ENCODE results near the gene RAB6A. TPM values are rescaled to one million over a fixed set of nuclear protein-coding genes. Genes with fewer than 3 reads are reported as not detected.

The RAB6A gene
- total and polyA plus RNA-seq, 10 of the 15 experiments (the other 5 are each of a cell fraction or from before 2014, with no cell fraction given), result 9.8 to 107 (median 34.1) TPM

GRCh38 chr11:73670808-73671207, 90.1 kb downstream of the RAB6A start:
- no peaks in the 10 kb centered on the region for H3K9me3 ChIP-seq (replicated peaks; ENCODE audit: control insufficient read depth, insufficient read depth, low read length)
- no peak for ATAC-seq
- H3K4me2 ChIP-seq (ENCODE audit: control insufficient read depth, insufficient read depth), result no peak overlapping the region
- no peak for FAIRE-seq
- H3K4me3 ChIP-seq, result no peak overlapping the region
- no peaks in the 10 kb centered on the region for H3K79me2 ChIP-seq (ENCODE audit: control insufficient read depth, insufficient read depth, low read length)
- no peaks in the 10 kb centered on the region for H3K4me1 ChIP-seq (ENCODE audit: control insufficient read depth, insufficient read depth, low read length)
- 73% methylated on average over 3 of the region's 3 CpGs for WGBS (ENCODE audit: insufficient coverage, insufficient replicate concordance, low lambda C conversion rate, missing lambda C conversion rate)
- POLR2A ChIA-PET, result no interaction called here
- H3K36me3 ChIP-seq (ENCODE audit: control insufficient read depth in 2 of 2, insufficient read depth in 2 of 2, low read length in 1 of 2), result no peaks in the 10 kb centered on the region
- BruUV-seq (replicated peaks), result no TSS peak
- TF ChIP-seq LARP7 (IDR thresholded peaks at IDR 0.05) (no peak), PKNOX1 (IDR thresholded peaks at IDR 0.05) (no peak)
- CTCF ChIA-PET, result interaction anchor here (0.6 to 2.2 kb wide), 4 partner anchors 9 to 260 kb away, joined by 3 to 7 read pairs (median 4); no protein-coding TSS in a partner anchor
- no peaks in the 10 kb centered on the region for H4K20me1 ChIP-seq (ENCODE audit: control insufficient read depth, insufficient read depth)
- RAD21 ChIA-PET (ENCODE audit: unreplicated experiment), result no interaction called here
- no peak overlapping the region for H3K9ac ChIP-seq (ENCODE audit: control insufficient read depth, insufficient read depth, low read length)
- SMC1A ChIA-PET (ENCODE audit: uncharacterized antibody, unreplicated experiment), result interaction anchor here (1.3 kb wide), 1 partner anchor 319 kb away, joined by 4 read pairs; no protein-coding TSS in a partner anchor
- H3K27ac ChIP-seq (ENCODE audit: control insufficient read depth, insufficient read depth), result no peak overlapping the region
- H3K27me3 ChIP-seq (replicated peaks in 1 of 2; ENCODE audit: control insufficient read depth in 2 of 2, insufficient read depth in 2 of 2, low read length in 1 of 2), result no peaks in the 10 kb centered on the region
- in situ Hi-C loops (cut with MboI), result no loop called here
- H2AFZ ChIP-seq (ENCODE audit: control insufficient read depth, low read depth, low read length), result no peak overlapping the region
- DNase-seq (ENCODE audit: low read depth, low spot score), result no peak
- intact Hi-C loops (cut with micrococcal nuclease; ENCODE audit: unreplicated experiment), result no loop called here

- H3K9me3 ChIP-seq (replicated peaks; ENCODE audit: control insufficient read depth, insufficient read depth, low read length), result no peaks in the 10 kb centered on the region
- DNase-seq (ENCODE audit: low read depth, low spot score) (no peak), ATAC-seq (no peak), FAIRE-seq (no peak)
- no peaks in the 10 kb centered on the region for H4K20me1 ChIP-seq (ENCODE audit: control insufficient read depth, insufficient read depth)
- H2AFZ ChIP-seq (ENCODE audit: control insufficient read depth, low read depth, low read length), result no peak overlapping the region
- WGBS (ENCODE audit: insufficient coverage, insufficient replicate concordance, low lambda C conversion rate, missing lambda C conversion rate), result 100% methylated on average over 1 of the region's 1 CpG
- H3K27me3 ChIP-seq (replicated peaks in 1 of 2; ENCODE audit: control insufficient read depth in 2 of 2, insufficient read depth in 2 of 2, low read length in 1 of 2), result no peaks in the 10 kb centered on the region
- SMC1A ChIA-PET (ENCODE audit: uncharacterized antibody, unreplicated experiment), result no interaction called here
- POLR2A ChIA-PET, result no interaction called here
- no TSS peak for BruUV-seq (replicated peaks)
- RAD21 ChIA-PET (ENCODE audit: unreplicated experiment), result no interaction called here
- CTCF ChIA-PET, result no interaction called here
- H3K4me2 ChIP-seq (ENCODE audit: control insufficient read depth, insufficient read depth), result no peak overlapping the region
- no peak overlapping the region for H3K27ac ChIP-seq (ENCODE audit: control insufficient read depth, insufficient read depth)
- no peaks in the 10 kb centered on the region for H3K4me1 ChIP-seq (ENCODE audit: control insufficient read depth, insufficient read depth, low read length)
- in situ Hi-C loops (cut with MboI) (no loop called here), intact Hi-C loops (cut with micrococcal nuclease; ENCODE audit: unreplicated experiment) (no loop called here)
- H3K79me2 ChIP-seq (ENCODE audit: control insufficient read depth, insufficient read depth, low read length), result no peaks in the 10 kb centered on the region
- H3K9ac ChIP-seq (ENCODE audit: control insufficient read depth, insufficient read depth, low read length), result no peak overlapping the region
- no peak overlapping the region for H3K4me3 ChIP-seq
- no peaks in the 10 kb centered on the region for H3K36me3 ChIP-seq (ENCODE audit: control insufficient read depth in 2 of 2, insufficient read depth in 2 of 2, low read length in 1 of 2)
- TF ChIP-seq POLR2AphosphoS2 (IDR thresholded peaks at IDR 0.05; ENCODE audit: low read depth, low read length), result no peak
- TF ChIP-seq ZNF24 (IDR thresholded peaks at IDR 0.05), result no peak
- no peak for TF ChIP-seq ATF7 (IDR thresholded peaks at IDR 0.05; ENCODE audit: low read depth)
- no peak for TF ChIP-seq CTCF (IDR thresholded peaks at IDR 0.05 in 2 of 3, conservative IDR thresholded peaks at IDR 0.05 in 1 of 3; ENCODE audit: control insufficient read depth in 2 of 3, extremely low read depth in 1 of 3, insufficient read depth in 1 of 3, low read depth in 3 of 3, low read length in 3 of 3)
- no peak for TF ChIP-seq ZBTB33 (IDR thresholded peaks at IDR 0.05)
- no peak for TF ChIP-seq POLR2AphosphoS5 (IDR thresholded peaks at IDR 0.05; ENCODE audit: low read length)
- TF ChIP-seq SMC3 (IDR thresholded peaks at IDR 0.05; ENCODE audit: borderline replicate concordance, low read length), result no peak
- no peak for TF ChIP-seq IRF5 (IDR thresholded peaks at IDR 0.05; ENCODE audit: borderline replicate concordance)
- TF ChIP-seq IKZF2 (IDR thresholded peaks at IDR 0.05), result no peak
- no peak for TF ChIP-seq HDAC6 (IDR thresholded peaks at IDR 0.05; ENCODE audit: unreplicated experiment)
Measured at GRCh38 chr11:73667891-73668290, 93.0 kb downstream of the RAB6A start.

Data from GM12878 (cell line).